ENCODE results near the gene ATP9A. TPM values are rescaled to one million over a fixed set of nuclear protein-coding genes. Genes with fewer than 3 reads are reported as not detected.

Gene ATP9A
- total RNA-seq, 6 experiments from 2014 or later, result 10.5 to 17.4 (median 13.0) TPM

- no peaks in the 10 kb centered on the region for H3K27me3 ChIP-seq
- 87% methylated on average over 10 of the region's 10 CpGs for WGBS (ENCODE audit: insufficient coverage, low coverage, low lambda C conversion rate, missing lambda C conversion rate)
Observed at GRCh38 chr20:51680067-51680749, 88.0 kb downstream of the ATP9A start.

GRCh38 chr20:51679254-51679921 lies 88.8 kb downstream of the ATP9A start:
- ATAC-seq (no peak), DNase-seq (no peak)
- no peak for TF ChIP-seq POLR2A (IDR thresholded peaks at IDR 0.05)
- no peak for TF ChIP-seq CTCF (IDR thresholded peaks at IDR 0.05)
- H3K27ac ChIP-seq, result no peak overlapping the region
- no peaks in the 10 kb centered on the region for H3K9me3 ChIP-seq
- H3K36me3 ChIP-seq, result peaks cover 0 to 6% (median 0%) of the 10 kb centered on the region in 4 donors
- H3K4me3 ChIP-seq, result no peak overlapping the region
- intact Hi-C loops (cut with DNase I), result no loop called here
- WGBS (ENCODE audit: insufficient coverage, low coverage, low lambda C conversion rate, missing lambda C conversion rate), result 69% methylated on average over 9 of the region's 13 CpGs
- H3K27me3 ChIP-seq, result no peaks in the 10 kb centered on the region
- no peaks in the 10 kb centered on the region for H3K4me1 ChIP-seq

More at GRCh38 chr20:51680067-51680749, 88.0 kb downstream of the ATP9A start:
- Histone ChIP-seq H3K4me1 (no peaks in the 10 kb centered on the region), H3K36me3 (peaks cover 0 to 3% (median 0%) of the 10 kb centered on the region in 4 donors), H3K4me3 (no peak overlapping the region), H3K9me3 (no peaks in the 10 kb centered on the region), H3K27ac (no peak overlapping the region)
- intact Hi-C loops (cut with DNase I), result no loop called here
- DNase-seq (no peak), ATAC-seq (no peak)
- TF ChIP-seq CTCF (IDR thresholded peaks at IDR 0.05) (no peak), POLR2A (IDR thresholded peaks at IDR 0.05) (no peak)

DNA sequence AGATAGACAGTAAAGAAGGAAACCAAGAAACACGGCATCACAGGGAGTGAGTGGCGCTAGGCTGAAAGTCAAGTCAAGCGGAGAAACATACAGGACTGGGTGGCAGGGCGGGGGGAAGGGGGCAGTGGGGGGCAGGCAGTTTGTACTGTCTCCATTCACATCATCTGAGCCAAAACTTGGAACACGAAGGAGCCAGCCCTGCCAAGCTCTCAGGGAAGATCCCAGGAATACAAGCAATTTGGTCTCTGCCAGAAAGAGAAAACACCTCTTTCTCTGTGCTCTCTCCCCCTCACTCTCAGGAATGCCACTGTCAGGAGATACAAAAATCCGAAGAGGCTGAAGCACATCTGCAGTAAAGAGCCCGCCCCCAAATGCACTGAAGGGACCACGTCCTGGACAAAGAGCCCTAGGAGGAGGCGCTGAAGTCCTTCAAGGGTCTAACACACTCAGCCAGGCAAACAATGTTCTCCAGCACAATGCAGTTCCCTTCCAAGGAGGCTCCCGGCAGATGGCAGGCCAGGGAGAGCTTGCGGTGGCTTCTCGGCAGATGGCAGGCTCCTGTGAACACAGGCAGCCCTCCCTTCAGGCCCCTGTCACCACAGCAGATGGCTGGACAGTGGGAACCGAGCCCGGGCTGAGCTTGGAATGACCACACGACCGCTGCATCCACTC lies 90.0 kb downstream of the ATP9A start:
- peaks cover 0 to 8% (median 0%) of the 10 kb centered on the region in 4 donors for H3K36me3 ChIP-seq
- H3K27me3 ChIP-seq, result no peaks in the 10 kb centered on the region
- H3K4me1 ChIP-seq, result no peaks in the 10 kb centered on the region
- H3K4me3 ChIP-seq, result no peak overlapping the region
- WGBS (ENCODE audit: insufficient coverage, low coverage, low lambda C conversion rate, missing lambda C conversion rate), result 94% methylated on average over 9 of the region's 16 CpGs
- intact Hi-C loops (cut with DNase I), result no loop called here
- ATAC-seq, result no peak
- no peak for TF ChIP-seq CTCF (IDR thresholded peaks at IDR 0.05)
- no peak for TF ChIP-seq POLR2A (IDR thresholded peaks at IDR 0.05)
- no peak for DNase-seq
- H3K9me3 ChIP-seq, result no peaks in the 10 kb centered on the region
- no peak overlapping the region for H3K27ac ChIP-seq

GRCh38 chr20:51668947-51669346 lies 99.2 kb downstream of the ATP9A start:
- 87% methylated on average over 6 of the region's 7 CpGs for WGBS (ENCODE audit: insufficient coverage, low coverage, low lambda C conversion rate, missing lambda C conversion rate)
- peaks cover 0 to 4% (median 0%) of the 10 kb centered on the region in 4 donors for H3K36me3 ChIP-seq

More at GRCh38 chr20:51668947-51669346, 99.2 kb downstream of the ATP9A start:
- Histone ChIP-seq H3K4me1 (no peaks in the 10 kb centered on the region), H3K27ac (no peak overlapping the region), H3K9me3 (no peaks in the 10 kb centered on the region), H3K27me3 (no peaks in the 10 kb centered on the region), H3K4me3 (no peak overlapping the region)
- no peak for ATAC-seq
- DNase-seq, result no peak
- TF ChIP-seq POLR2A (IDR thresholded peaks at IDR 0.05), result no peak
- TF ChIP-seq CTCF (IDR thresholded peaks at IDR 0.05), result no peak
- intact Hi-C loops (cut with DNase I), result no loop called here

Data from right lobe of liver (tissue), 6 donors.